ENCODE results near the gene ARHGDIB.

The ARHGDIB gene

DNA sequence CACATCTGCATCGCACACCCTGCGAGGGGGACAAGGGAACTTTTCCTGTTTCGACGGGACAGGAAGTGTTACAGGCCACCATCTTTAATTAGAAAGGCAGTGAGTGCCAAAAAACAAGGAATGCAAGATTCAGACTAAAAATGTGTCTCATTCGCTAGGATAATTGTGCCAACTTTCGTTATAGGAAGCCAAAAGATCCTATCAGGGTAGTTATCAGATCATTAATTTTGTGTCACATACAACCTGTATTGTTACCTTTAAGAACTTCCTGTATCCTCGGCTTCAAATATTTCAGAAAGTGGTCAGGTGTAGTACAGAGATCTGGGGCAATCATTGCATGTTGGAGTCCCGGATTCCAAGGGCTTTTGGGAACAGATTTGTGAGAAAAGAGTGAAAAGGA lies 56.5 kb downstream of the ARHGDIB start:
- DNase-seq (ENCODE audit: insufficient read length, low spot score) (no peak), FAIRE-seq (no peak)

- DNase-seq (ENCODE audit: insufficient read length, low spot score) (no peak), FAIRE-seq (no peak)
Observed at GRCh38 chr12:14903386-14904098, 57.9 kb downstream of the ARHGDIB start.

GRCh38 chr12:14902465-14902864 lies 58.9 kb downstream of the ARHGDIB start:
- DNase-seq (ENCODE audit: insufficient read length, low spot score), result no peak
- FAIRE-seq, result no peak

GRCh38 chr12:14901228-14901562 lies 60.2 kb downstream of the ARHGDIB start:
- FAIRE-seq (no peak), DNase-seq (ENCODE audit: insufficient read length, low spot score) (no peak)

DNA sequence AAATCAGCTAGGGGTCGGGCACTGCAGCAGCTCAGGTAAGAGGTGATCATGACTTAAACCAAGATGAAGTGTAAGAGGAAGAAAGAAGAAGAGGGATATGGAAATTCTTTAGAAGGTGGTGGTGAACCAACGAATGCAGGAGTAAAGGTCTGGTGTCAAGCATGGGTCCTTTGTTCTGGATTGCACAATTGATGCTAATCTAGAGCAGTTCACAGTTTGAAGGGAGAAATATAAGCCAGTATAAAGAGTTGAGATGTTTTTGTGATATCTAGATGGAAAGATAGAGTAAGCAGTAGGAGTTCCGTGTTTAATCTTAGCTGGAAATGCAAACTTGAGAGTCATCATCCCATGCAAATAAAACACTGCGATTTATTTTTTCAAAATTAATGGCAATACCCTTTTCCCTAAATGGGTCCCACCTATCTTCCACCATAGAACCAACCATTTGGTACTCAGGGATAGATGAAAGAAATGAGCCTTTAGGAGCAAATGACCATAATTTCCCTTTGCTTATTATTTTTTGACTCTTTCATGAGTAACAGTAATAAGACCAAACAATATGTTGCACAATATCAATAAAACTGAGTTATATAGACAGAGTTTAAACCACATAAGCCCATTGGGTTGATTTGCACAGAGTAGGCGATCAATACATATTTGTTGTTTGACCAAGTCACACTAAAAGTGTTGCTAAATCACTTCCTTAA lies 60.7 kb downstream of the ARHGDIB start:
- FAIRE-seq (no peak), DNase-seq (ENCODE audit: insufficient read length, low spot score) (no peak)

DNA sequence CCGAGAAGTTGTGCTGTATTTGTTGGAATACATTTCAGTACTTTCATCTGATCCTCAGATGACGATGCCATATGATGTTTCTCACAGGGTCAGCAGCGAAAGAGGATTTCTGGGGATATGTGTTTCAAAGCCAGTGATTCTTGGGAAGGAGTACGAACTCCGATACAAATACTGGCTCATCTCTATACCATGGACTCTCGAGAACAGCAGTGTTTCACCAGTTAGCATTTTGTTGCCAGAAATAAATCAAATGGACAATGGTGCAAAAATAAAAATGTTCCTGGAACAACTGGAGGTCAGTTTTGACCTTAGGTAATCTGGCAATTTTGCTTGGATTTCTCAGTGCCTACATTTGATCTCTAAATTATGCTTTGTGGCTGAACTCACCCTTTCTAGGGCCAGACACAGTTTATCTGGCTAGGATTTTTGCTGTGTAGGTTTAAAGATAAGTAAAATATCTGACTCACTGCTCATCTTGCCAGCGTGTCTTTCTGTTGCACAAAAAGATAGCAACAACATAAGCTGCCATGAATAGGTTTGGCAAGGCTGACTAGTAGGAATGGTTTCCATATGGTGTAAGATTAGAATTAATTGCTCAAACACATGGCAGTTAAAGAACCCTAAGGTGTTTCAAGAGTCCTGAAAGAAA lies 64.8 kb downstream of the ARHGDIB start:
- DNase-seq (ENCODE audit: insufficient read length, low spot score), result no peak
- FAIRE-seq, result no peak

DNA sequence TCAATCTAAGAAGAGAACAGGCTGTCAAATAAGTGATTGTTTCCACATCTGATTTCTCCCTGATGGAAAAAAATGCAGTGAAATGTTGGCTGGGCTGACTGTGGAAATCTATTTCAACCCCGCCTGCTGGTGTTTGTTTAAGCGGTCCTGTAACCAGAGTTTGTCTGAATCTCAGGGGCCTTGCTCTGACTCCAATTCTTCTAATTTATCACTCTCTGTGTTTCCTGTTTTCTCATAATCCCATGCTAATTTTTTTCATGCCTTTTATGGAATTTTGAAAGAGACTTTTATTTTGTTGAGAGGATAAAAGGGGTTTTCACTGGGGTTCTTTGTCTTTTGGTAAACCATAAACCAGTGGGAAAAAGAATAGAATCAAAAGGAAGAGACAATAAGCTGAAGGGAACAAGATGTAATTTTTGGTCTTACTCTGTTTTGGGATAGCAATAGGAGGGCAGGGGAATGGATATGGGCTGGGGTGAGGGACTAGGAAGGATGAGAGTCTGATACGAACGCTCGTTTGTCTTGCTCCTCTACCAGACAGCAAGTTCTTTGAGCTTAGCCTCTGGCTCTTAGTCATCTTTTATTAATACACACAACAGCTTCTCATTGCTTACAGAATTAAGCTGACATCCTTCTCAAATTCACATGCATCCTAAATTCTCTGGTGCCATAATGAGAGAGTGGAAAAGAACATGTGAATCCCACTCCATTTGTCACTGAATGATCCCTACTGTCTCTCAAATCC lies 67.7 kb downstream of the ARHGDIB start:
- DNase-seq (ENCODE audit: insufficient read length, low spot score) (no peak), FAIRE-seq (no peak)

DNA sequence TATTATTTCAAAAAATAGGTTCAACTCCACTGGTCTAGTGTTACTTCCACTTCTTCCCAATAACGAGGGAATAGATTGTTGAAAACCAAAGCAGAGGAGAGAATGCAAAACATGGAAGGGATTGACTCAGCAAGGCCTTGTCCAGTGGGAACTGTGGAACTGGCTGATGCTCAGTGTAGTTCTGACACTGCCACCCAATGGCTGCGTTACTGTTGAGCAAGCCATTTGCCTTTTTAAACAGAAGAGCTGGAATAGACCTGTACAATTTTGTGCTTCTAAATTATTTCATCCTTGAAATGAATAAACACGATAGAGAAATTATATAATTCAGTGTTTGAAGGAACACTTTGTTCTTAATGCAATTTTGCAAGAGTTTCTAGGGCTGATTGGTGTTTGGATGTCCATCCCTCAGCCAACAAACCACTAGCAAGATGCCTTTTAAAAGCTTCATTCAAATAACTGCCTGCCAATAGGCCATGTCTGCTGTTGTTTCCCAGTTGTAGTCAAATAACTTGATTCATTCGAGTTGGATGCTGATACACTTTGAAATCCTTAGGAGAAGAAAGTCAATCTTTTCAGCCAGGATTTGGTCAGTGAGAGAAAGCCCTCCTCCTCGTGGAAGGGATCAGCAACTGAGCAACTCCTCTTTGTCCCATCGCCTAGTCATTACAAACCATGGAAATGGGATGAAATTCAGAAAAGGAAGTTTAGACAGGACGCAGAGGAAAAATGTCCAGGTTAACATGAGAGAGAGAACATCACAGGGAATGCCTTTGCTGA lies 68.5 kb downstream of the ARHGDIB start:
- no peak for DNase-seq (ENCODE audit: insufficient read length, low spot score)
- FAIRE-seq, result no peak
